ENCODE results near the gene GALNS.

GALNS gene

DNA sequence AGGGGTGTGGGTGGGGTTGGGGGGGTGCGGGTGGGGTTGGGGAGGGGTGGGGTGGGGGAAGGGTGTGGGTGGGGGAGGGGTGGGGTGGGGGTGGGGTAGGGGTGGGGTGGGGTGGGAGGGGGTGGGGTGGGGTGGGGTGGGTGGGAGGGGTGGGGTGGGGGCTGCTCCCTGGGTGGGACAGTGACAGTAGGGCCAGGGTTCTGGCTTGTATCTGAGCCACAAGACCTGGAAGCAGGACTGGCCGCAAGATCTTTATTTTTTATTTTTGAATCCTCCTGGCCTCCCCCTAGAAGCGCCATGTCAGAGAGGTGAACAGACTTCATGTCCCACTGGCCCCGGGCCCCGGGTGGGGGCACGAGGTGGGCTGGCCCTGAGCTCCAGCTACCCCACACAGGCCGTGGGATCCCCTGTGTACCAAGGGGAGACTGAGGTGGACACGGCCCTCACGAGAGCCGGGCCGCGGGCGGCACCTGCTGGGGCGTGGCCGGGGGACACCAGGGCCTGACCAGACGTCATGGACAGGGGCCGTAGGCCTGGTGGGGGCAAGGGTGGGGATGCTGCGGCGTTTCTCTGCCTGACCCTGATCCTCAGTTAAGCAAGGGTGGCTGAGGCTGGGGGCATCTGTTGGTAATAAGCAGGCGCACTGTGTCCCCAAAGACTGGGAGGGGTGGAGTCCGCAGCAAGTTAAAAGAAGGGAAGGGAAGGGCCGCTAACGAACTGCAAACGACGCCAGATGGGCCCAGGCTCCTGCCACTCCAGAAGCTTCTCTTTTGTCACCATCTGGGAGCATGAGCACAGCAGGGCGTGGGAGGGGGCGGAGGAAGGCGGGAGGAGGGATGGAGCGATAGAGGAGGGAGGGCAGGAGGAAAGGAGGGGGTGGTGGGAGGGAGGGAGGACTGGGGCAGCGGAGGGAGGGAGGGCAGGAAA is 32.0 kb upstream of the GALNS start:
- no peak for DNase-seq

DNA sequence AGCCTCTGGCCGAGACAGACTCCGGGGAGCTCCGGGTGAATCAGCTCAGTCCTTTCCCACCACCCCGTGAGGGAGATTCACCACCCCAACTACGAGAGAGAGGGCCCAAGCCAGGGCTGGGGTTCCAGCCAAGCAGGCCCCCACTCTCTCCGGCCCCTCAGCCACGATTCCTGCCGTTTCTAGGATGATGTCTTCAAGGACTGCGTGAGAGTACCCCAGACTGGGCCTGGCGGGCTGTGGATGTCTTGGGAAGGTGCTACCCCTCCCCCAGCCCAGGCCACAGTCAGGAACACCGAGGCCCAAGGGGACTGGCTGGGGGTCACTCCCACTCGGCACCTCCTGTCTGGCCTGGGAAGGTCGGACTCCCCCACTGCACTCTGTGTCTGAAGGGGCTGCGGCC is 31.3 kb upstream of the GALNS start:
- no peak for DNase-seq

DNA sequence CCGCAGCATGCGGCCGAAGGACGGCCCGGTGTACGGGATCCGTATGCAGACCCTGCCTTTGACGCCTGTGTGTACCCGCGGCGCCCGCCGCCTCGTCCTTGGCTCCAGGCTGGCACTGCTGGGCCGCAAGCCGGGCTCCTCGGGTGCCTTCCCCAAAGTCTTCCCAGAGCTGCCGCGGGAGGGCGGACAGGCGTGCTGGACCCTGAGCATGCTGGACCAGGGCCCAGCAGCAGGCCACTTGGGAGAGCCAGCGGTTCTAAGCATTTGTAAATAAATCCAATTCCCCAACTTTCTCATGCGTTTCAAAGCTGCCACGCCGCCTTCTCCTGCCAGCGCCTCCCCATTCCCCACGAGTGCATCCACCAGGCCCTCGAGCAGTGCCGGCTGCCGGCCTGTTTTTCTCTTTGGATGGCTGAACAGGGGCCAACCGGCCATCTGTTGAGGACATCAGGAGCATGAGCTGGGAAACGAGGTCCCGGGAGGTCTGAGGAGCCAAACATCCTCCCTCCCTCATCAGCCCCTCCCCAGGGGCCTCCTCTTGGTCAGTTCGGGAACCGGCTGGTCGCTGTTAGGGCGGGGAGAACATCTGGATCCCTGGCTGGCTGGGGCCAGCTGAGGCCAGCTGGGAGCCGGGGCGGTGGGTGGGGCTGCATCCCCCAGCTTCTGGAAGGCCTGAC is 30.2 kb upstream of the GALNS start:
- DNase-seq: no peak

DNA sequence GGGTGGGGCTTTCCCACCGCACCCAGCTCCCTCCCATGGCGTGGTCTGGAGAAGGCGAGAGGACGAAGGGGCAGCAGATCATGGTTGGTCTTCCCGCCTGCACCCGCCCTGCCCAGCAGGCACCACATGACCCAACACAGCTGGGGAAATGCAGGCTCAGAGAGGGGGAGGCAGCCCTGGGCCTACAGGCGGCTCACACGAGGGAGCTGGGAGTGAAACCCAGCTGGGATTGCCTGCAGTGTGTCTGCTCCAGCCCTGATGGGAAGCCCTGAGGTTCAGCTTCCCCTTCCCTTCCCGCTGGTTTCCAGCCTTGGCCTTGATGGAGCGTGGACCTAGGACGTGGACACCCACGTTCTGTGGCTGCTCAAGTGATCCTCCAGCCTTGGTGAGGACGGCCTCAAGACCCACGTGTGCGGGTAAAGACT is 29.7 kb upstream of the GALNS start:
- DNase-seq: no peak

DNA sequence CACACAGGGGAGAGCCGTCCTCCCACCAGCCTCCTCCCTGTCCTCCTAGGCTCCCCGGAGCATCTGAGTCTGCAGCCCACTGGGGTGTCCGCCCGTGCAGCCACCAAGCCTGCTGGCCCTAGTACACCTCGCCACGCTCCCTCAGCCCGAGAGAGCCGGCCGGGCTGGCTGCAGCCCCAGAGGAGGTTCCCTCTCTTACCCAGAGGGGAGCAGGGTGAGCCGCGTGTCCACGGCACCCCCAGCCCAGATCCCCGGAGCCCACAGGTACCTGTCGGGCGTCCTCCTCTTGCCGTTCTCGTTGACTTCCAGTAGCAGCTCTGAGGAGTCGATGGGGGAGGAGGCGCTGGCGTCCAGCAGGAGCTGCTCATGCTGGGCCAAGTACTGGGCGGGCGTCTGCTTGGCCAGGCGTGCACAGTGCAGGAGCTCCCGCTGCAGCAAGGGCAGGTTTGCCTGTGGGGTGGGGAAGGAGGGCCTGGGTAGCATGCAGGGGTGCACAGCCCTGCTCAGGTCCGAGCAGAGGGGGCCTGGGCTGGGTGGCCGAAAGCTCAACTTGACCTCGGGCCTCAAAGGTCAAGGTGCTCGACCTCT is 29.0 kb upstream of the GALNS start:
- no peak for DNase-seq

DNA sequence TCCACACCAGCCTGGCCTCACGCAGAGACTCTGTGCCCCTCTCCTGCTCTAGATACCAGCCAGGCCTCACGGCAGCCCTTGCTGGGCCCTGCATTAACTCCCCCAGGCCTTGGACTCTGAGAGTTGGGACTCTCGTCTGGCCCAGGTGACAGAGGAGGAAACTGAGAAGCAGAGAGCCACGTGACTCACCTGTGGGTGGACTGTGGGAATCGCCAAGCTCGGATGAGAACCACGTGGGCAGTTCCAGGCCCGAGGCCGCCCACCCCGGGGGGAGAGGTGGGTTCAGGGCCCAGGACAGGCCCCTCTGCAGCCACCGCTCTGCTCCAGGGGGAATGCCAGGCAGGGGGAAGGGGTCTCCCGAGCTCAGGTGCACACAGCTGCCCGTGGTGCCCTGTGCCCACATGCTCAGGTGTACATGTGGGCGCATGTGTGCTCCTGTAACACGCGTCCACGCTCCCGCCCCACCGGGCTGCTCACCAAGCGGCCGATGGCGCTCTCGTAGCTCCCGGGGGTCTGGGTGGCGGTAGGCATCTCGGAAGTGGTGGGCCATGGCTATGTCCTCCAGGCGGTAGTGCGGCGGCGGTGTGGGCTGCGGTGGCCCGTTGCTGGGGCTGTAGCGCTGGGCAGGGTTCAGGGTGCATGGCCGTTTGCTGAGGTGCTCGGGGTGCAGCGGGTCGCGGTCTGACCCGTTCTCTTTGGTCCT is 28.0 kb upstream of the GALNS start:
- no peak for DNase-seq

DNA sequence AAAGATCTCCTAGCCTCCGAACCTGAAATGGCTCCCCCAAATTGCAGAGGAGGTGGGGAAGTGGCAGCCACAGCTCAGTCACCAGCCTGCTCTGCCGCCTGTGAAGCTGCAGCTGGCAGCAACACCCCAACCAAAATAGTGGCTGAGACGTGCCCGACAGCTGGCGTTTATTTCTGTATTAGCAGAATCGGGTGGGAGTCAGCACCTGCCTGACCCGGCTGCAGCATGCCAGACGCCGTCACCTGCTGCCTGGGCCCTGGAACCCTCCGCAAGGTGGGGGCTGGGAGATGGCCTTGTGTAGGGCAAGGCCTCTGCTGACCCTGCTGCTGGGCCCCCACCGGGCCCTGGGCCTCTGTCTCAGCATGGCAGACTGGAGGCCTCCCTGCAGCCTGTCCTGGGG is 27.2 kb upstream of the GALNS start:
- DNase-seq: no peak

DNA sequence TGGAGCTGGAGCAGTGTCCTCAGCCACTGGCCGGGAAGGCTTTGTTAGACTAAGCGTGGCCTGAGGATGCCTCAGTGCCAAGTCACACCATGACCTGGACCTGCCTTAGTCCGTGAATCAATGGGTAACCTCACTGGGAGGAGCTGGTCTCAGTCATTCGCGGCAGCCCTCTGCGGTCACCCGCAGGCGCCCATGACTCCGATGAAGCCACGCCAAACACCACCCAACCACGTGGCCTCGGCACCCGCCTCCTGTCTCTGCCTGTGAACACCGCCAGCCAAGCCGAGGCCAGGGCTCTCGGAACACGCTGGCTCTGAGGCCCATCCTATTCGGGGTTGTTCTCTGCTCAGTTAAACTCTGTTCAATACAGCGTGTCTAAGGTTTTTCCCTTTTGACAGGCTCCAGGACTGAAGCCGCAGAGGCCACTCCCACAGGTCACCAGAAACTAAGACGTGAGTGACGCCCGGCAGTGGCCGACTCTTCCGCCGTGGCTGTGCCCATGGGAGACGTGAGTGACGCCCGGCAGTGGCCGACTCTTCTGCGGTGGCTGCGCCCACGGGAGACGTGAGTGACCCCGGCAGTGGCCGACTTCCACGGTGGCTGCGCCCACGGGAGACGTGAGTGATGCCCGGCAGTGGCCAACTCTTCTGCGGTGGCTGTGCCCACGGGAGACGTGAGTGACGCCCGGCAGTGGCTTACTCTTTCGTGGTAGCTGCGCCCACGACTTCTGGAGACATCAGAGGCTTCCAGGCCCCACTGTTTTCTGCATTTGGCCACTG is 26.6 kb upstream of the GALNS start:
- DNase-seq: no peak

DNA sequence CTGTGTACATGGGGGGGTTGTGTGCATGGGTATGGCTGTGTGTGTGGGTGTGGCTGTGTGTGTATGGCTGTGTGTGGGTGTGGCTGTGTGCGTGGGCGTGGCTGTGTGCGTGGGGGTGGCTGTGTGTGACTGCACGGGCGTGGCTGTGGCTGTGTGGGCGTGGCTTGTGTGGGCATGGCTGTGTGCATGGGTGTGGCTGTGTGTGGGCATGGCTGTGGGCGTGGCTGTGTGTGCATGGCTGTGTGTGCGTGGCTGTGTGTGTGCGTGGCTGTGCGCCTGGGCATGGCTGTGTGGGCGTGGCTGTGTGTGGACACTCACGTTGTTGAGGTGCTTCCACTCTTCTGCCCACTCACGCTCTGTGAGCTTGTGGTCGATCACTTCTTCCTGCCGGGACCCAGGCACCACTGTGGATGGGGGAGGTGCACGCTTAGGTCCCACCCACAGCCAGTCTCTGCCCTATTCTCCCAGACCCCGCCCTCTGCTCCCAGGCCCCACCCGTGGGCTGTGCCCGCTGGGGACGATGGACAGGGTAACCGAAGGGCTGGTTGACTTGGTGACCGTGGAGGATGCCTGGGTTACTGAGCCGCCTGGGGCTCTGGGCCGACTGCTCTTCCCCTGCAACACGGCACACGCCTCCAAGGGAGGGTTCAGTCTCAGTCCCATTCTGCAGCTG is 25.7 kb upstream of the GALNS start:
- no peak for DNase-seq

DNA sequence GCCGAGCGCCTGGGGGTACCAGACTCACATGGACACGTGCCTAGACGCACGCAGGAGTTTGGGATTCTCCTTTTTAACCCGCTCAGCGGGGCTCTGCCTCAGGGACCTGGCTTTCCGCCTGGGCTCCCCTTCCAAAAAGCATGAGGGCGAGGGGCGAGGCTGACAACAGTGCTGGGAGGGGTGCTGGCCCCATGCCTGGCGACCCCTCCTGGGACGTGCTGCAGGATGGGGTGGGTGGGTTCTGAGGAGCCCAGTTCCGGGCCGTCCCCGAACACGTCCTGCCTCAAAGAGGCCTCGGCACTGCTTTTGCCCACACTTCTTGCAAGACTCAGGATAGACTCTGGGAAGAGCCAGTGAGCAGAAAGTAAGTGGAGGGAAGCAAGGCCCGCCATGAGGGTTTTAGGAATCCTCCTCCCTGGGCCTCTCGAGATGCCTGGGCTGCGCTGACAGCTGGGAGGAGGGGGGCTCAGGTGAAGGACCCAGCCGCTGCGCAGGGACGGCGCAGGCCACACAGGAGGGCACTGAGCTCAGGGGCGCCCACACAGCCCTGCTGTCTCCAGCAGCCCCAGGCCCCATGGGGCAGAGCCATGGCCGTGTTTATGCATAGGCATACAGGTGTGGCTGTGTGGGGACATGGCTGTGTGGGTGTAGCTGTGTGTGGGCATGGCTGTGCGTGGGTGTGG is 25.1 kb upstream of the GALNS start:
- DNase-seq: no peak

DNA sequence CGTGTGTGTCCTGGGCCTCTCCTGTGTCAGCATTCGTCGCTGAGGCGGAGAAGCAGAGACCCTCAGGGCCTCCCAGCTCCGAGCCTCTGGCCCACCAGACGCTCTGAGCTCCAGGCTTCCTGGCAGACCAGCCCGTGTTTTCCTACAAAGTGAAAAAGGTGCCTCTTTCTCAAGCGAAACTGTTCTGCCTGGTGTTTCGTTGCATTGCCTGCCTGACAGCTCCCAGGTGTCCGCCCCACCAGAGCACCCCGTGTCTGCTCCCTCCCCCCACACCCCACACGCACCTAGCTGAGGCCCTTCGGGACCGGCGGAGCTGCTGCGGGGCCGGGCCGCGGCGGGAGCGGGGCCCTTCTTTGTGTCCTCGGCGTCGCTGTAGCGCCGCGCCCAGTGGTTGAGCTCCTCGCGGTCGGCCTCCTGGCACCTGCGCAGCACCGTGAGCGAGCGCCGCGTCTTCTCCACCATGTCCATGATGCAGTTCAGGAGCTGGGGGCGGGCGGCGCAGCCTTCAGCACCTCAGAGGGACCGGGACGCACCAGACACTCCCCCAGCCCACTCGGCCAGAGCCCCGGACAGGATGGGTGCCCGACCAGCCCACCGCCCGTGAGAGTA is 24.4 kb upstream of the GALNS start:
- DNase-seq: no peak

DNA sequence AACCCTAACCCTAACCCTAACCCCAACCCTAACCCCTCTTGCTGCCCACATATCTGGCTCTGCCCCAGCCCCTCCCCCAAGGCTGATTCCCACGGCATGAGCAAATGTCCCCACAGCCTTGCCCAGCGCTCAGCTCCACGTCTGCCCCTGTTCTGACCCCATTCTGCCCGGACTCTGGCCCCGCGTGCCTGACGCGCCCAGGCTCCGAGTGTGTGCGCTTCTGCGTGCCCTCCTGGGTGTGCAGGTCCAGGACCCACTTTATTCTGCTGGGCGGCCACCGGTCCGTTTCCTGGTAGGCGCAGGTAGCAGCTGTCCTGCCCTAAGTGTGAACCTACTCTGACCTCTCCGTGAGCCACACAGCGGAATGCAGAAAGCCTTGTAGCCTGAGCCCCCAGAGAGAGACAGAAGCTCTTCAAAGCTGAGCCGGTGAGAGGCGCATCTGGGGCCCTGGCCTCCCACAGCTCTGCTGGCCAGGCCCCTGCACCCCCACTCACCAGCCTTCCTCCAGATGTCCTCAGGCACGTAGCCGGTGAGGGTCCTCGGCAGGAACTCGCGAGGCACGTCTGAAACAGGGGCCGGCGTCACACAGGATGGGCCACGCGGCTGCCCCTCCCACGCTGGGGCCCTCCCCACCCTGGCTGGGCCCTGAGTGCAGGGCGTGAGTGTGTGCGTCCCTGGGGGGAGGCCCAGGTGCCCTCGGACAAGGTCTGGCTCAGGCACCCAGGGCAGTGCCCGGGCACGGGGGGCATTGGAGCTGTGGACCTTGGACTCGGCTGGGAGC is 23.7 kb upstream of the GALNS start:
- no peak for DNase-seq

DNA sequence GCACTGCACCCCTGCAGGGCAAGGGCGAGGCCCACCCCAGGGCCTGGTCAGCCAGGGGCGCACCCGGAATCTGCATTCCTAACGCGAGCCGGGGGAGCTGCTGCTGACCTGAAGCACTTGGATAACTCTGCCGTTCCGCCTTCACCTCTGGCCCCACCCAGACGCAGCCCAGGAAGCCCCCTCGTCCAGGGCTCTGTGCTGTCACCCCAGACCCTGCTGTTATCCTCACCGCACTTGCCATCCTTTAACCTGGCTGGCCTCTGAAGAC is 23.0 kb upstream of the GALNS start:
- no peak for DNase-seq

DNA sequence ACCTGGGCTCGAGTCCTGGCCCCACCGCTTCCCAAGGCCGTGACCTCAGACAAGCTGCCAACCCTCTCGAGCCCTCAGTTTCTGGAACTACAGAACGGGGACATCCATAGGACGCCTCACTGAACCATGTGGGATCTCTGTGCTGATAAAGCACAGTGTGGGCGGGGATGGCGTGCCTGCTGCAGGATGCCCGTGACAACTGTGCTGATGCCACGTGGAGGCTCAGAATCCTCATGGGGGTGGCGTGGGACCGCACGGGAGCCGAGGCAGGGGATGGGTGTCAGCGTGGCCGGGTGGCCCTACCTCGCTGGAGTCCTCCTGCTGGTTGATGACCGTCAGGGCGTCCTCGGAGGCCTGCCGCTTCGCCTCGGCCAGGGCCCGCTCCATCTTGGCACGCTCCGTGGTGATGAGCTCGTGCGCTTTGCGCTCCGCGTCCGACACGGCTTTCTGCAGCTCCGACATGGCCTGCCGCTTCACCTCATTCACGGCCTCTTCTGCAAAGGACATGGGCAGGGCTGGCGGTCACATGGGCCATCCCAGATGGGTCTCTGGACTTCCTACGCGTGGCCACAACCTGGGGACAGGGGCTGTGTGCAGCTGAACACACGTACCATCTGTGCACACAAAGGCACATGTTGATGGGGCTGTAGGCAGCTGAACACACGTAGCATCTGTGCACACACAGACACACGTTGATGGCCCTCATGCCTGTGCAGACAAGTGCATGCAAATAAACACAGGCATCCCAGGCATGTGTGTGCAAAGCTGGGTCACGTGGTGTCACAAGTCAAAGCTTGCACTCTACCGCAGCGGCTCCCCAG is 22.4 kb upstream of the GALNS start:
- DNase-seq: no peak

DNA sequence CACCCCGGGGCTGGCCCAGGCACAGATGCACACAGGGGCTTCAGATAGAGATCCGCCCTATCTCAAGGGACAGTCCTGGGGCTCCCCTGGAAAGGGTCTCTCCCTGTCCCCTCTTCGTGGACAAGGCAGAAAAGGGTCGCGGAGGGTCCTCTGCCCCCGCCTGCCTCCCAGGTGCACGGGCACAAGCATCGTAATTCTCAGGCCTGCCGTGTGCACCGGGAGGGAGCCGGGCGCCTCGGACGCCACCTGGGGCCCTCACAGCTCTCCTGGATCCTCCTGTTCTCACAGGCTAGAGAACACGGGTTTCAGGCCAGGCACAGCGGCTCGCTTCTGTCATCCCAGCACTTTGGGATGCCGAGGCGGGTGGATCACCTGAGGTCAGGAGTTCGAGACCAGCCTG is 21.6 kb upstream of the GALNS start:
- DNase-seq: no peak

DNA sequence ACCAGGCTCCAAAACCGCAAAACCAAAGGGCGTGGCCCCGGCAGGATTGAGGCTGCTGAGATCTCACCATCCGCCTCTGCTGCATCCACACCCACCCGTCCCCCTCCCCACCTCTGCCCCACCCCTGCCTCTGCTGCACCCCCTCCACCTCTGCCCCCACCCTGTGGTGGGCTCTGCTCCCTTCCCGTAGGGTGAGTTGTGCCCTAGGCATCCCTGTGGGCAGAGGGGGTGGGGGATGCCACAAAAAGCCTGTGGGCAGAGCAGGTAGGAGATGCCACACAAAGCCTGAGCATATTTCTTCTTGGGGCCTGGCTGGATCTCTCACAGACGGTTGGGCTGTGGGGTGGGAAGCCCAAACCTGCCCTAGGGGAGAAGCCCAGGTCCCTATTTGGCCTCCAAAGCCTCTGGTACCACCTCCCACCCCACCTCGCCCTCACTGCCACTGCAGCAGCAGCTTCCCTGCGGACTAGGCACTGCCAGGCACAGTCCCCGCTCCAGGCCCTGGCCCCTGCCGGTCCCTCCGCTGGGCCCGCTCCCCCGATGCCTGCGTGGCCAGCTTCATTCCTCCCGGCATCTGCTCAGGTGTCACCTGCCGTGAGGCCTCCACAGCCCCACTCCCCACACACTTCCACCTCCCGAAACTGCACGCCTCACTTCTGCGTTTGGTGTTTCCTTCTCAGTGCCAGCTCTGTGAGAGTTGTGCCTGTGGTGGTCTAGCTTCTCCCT is 21.0 kb upstream of the GALNS start:
- no peak for DNase-seq

DNA sequence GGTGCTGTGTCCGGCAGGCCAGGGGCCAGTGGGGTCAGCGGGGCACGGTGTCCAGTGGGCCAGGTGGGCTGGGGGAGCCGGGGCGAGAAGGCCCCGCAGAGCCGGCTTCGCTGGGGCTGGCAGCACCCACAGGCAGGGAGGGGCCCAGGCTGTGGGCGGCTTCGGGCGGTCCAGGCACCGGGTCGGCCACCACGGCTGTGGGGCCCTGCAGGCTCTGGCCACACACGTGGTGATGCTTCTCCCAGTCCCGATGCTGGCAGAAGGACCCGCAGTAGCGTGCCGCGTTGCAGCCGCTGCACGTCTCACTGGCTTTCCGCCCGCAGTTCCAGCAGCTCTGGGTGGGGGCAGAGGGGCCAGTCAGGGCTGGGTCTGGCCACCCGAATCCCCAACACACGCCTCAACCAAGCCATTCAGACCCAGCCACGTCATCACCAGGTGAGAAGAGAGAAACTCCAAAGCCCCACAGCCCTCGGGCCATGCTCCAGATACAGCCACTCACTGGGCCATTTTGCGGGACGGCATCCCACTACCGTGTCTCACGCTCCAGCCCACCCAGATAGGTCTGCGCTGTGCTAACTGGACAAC is 20.3 kb upstream of the GALNS start:
- DNase-seq: no peak

DNA sequence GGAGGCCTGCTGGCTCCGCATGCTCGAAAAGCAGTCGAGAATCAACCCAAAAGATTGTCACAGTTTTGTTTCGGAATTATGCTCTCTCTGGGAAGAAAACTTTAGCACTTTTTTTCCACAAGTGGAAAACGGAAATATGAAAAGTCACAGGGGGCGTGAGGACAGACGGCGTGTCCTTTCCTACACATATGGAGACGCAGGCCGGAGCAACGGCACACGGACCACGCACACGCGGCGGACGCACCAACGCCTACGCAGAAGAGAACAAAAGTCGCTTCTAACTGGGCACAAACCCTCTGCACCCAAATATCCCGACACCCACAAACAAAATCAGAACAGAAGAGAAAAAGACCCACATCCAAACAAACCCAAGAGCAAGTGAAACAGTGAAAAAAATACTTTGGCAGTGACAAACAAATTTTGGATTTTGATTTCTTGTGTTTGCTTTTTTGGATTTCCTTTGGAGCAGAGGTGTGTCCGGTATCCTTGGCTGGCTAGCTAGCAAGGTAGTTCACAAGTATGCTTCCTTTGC is 19.0 kb upstream of the GALNS start:
- no peak for DNase-seq

Data from islet precursor cell (in vitro differentiated cells).